ENCODE data around the gene SPINK9. TPM values are rescaled to one million over a fixed set of nuclear protein-coding genes. Genes with fewer than 3 reads are reported as not detected.
"Not testable (repeated sequence)": the region's sequence is repeated elsewhere in the genome, so short reads cannot be mapped to it uniquely, and the experiment has no call there.

SPINK9 gene
- total RNA-seq, 2 experiments from 2014 or later = not detected

DNA sequence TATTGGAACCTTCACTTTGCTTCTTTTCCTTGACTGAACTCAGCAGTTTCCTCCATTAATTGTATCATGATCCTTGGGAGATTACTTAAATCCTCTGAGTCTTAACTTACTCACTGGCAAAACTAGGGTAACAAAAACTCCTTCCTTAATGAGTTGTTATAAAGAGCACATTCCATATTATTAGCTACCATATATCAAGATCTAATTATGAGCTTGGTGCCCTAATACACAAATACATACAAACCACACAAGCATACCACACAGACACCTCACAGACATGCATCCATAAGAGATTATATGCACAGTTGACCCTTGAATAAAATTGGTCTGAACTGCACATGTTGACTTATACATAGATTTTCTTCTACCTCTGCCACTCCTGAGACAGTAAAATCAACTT lies 25.6 kb upstream of the SPINK9 start:
- ATAC-seq (no peak), DNase-seq (no peak)
- Mint-ChIP-seq H3K9me3 (no peaks in the 10 kb centered on the region), H3K27ac (no peak overlapping the region), H3K4me3 (no peak overlapping the region), H3K27me3 (no peaks in the 10 kb centered on the region), H3K4me1 (ENCODE audit: low read depth) (no peaks in the 10 kb centered on the region), H3K36me3 (ENCODE audit: low read depth) (no peaks in the 10 kb centered on the region)
- POLR2A ChIA-PET = no interaction called here
- intact Hi-C loops (cut with micrococcal nuclease) = no loop called here
- TF ChIP-seq, protein P1, sequence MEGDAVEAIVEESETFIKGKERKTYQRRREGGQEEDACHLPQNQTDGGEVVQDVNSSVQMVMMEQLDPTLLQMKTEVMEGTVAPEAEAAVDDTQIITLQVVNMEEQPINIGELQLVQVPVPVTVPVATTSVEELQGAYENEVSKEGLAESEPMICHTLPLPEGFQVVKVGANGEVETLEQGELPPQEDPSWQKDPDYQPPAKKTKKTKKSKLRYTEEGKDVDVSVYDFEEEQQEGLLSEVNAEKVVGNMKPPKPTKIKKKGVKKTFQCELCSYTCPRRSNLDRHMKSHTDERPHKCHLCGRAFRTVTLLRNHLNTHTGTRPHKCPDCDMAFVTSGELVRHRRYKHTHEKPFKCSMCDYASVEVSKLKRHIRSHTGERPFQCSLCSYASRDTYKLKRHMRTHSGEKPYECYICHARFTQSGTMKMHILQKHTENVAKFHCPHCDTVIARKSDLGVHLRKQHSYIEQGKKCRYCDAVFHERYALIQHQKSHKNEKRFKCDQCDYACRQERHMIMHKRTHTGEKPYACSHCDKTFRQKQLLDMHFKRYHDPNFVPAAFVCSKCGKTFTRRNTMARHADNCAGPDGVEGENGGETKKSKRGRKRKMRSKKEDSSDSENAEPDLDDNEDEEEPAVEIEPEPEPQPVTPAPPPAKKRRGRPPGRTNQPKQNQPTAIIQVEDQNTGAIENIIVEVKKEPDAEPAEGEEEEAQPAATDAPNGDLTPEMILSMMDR (IDR thresholded peaks at IDR 0.05) = no peak
- CTCF ChIA-PET = interaction anchor here (1.0 kb wide), 1 partner anchor 12 kb away, joined by 4 read pairs; no protein-coding TSS in a partner anchor

DNA sequence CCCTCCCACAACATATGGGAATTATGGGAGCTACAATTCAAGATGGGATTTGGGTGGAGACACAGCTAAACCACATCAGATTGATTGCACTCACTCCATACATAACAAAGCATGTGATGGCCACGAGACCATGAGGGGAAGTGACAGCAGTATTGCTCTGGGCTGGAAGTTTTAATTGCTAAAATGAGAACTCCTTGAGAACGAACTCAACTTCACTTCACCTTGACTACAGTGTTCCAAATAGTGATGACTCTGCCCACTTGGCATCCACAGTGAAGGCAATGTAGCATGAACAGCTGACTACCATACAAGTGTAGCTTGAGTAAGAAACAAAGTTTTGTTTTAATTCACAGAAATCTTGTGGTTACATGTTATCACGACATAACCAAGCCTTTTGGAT lies 23.9 kb upstream of the SPINK9 start:
- ATAC-seq (no peak), DNase-seq (no peak)
- H3K27me3 Mint-ChIP-seq = no peaks in the 10 kb centered on the region
- no peak overlapping the region for H3K27ac Mint-ChIP-seq
- ChIA-PET CTCF (interaction anchor here (0.7 kb wide), 1 partner anchor 9 kb away, joined by 3 read pairs; no protein-coding TSS in a partner anchor), POLR2A (no interaction called here)
- no peaks in the 10 kb centered on the region for H3K4me1 Mint-ChIP-seq (ENCODE audit: low read depth)
- TF ChIP-seq, protein P1 (IDR thresholded peaks at IDR 0.05) = no peak
- H3K4me3 Mint-ChIP-seq = no peak overlapping the region
- H3K36me3 Mint-ChIP-seq (ENCODE audit: low read depth) = no peaks in the 10 kb centered on the region
- intact Hi-C loops (cut with micrococcal nuclease) = no loop called here
- H3K9me3 Mint-ChIP-seq = no peaks in the 10 kb centered on the region

DNA sequence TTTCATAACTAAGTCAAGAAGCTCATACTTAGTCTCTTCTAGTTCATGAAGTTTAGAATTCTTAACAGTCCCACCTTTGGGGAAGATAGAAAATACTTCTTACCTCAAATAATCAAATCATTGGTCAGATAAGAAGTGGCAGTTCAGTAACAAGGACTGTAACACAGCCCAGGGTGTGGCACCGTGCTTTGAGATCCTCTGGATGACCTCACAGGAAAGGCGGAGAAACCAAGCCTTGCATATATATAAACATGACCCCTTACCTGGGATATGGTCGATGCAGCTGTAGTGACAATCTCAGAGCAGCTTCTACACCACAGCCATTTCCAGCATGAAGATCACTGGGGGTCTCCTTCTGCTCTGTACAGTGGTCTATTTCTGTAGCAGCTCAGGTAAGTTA lies 23.2 kb upstream of the SPINK9 start, which contains the start of gene SPINK7:
TSS of gene SPINK7 (plus strand) at position 271 of the 400 bp plus-strand sequence. CDS start at position 332, 61 bp downstream.
- intact Hi-C loops (cut with micrococcal nuclease) = no loop called here

DNA sequence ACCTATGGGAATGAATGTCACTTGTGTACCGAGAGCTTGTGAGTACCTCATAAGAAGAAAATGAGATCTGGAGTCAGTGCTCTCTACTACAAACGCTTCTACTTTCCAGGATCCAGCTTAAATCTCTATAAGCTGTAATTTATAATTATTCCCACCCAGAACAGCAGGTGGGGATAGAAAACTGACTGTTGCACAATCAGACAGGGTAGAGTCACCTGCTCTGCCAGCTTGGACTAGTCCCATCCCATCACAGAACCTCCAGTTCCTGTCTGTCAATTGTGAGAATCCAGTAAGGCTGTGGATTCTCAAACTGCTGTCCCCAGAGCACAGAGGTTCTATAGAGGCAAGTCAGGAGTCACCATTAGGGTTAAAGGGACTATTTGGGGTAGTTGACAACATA lies 21.2 kb upstream of the SPINK9 start:
- ChIA-PET CTCF (interaction anchor here (0.6 to 1.6 kb wide), 2 partner anchors 16 to 140 kb away, joined by 3 read pairs; no protein-coding TSS in a partner anchor), POLR2A (no interaction called here)
- ATAC-seq = no peak
- TF ChIP-seq, protein P1 (IDR thresholded peaks at IDR 0.05) = no peak
- H3K4me1 Mint-ChIP-seq (ENCODE audit: low read depth) = no peaks in the 10 kb centered on the region
- peaks cover 2% of the 10 kb centered on the region for H3K9me3 Mint-ChIP-seq
- H3K27me3 Mint-ChIP-seq = peaks cover 2% of the 10 kb centered on the region
- no peak overlapping the region for H3K4me3 Mint-ChIP-seq
- no peak overlapping the region for H3K27ac Mint-ChIP-seq
- intact Hi-C loops (cut with micrococcal nuclease) = no loop called here
- no peak for DNase-seq
- H3K36me3 Mint-ChIP-seq (ENCODE audit: low read depth) = no peaks in the 10 kb centered on the region

More for the DNA sequence above, 23.2 kb upstream of the SPINK9 start, which contains the start of gene SPINK7:
- H3K4me1 Mint-ChIP-seq (ENCODE audit: low read depth) = no peaks in the 10 kb centered on the region
- POLR2A ChIA-PET = no interaction called here
- CTCF ChIA-PET = no interaction called here
- DNase-seq (no peak), ATAC-seq (no peak)
- no peaks in the 10 kb centered on the region for H3K9me3 Mint-ChIP-seq
- no peak within 1 kb of the TSS for H3K4me3 Mint-ChIP-seq
- no peak within 1 kb of the TSS for H3K27ac Mint-ChIP-seq
- no peaks in the 10 kb centered on the region for H3K27me3 Mint-ChIP-seq
- TF ChIP-seq, protein P1 (IDR thresholded peaks at IDR 0.05) = no peak
- no peaks in the 10 kb centered on the region for H3K36me3 Mint-ChIP-seq (ENCODE audit: low read depth)

DNA sequence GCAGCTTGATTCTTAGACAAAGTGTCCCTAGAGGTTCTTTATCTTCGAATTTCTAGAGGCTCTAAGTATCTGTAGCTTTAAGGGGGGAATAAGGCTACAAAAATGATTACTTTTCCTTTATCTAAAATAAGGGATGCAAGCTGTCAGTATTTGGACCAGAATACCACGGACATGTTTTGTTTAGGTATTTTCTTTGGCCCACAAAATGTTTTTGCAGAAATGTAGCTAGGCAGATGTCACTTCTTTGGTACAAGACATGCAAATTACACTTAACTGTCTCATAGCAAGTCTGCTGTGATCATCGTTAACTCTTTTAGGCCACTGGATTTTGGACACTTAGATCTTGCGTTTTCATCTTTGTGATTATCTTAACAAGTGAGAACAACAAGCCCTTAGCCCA lies 20.6 kb upstream of the SPINK9 start:
- H3K36me3 Mint-ChIP-seq (ENCODE audit: low read depth) = no peaks in the 10 kb centered on the region
- ChIA-PET CTCF (no interaction called here), POLR2A (no interaction called here)
- TF ChIP-seq, protein P1 (IDR thresholded peaks at IDR 0.05) = no peak
- no peaks in the 10 kb centered on the region for H3K4me1 Mint-ChIP-seq (ENCODE audit: low read depth)
- intact Hi-C loops (cut with micrococcal nuclease) = no loop called here
- ATAC-seq (no peak), DNase-seq (no peak)
- peaks cover 2% of the 10 kb centered on the region for H3K9me3 Mint-ChIP-seq
- H3K27ac Mint-ChIP-seq = no peak overlapping the region
- no peak overlapping the region for H3K4me3 Mint-ChIP-seq
- H3K27me3 Mint-ChIP-seq = peaks cover 2% of the 10 kb centered on the region

DNA sequence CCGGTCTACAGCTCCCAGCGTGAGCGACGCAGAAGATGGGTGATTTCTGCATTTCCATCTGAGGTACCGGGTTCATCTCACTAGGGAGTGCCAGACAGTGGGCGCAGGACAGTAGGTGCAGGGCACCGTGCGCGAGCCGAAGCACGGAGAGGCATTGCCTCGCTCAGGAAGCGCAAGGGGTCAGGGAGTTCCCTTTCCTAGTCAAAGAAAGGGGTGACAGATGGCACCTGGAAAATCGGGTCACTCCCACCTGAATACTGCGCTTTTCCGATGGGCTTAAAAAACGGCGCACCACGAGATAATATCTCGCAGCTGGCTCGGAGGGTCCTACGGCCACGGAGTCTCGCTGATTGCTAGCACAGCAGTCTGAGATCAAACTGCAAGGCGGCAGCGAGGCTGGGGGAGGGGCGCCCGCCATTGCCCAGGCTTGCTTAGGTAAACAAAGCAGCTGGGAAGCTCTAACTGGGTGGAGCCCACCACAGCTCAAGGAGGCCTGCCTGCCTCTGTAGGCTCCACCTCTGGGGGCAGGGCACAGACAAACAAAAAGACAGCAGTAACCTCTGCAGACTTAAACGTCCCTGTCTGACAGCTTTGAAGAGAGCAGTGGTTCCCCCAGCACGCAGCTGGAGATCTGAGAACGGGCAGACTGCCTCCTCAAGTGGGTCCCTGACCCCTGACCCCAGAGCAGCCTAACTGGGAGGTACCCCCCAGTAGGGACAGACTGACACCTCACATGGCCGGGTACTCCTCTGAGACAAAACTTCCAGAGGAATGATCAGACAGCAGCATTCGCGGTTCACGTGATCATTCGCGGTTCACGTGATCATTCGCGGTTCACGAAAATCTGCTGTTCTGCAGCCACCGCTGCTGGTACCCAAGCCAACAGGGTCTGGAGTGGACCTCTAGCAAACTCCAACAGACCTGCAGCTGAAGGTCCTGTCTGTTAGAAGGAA lies 15.1 kb upstream of the SPINK9 start:
- ATAC-seq; intact Hi-C loops (cut with micrococcal nuclease); H3K36me3 Mint-ChIP-seq (ENCODE audit: low read depth); H3K9me3 Mint-ChIP-seq; H3K4me1 Mint-ChIP-seq (ENCODE audit: low read depth); POLR2A ChIA-PET; H3K27me3 Mint-ChIP-seq: not testable (repeated sequence)
- peak; percentile 14 for DNase-seq
- Mint-ChIP-seq H3K27ac (peak overlapping the region; percentile 15), H3K4me3 (peak overlapping the region; percentile 73)
- CTCF ChIA-PET = interaction anchor here (1.0 kb wide), 1 partner anchor 997 kb away, joined by 3 read pairs; no protein-coding TSS in a partner anchor
